B cell (primary cell): ENCODE results near the gene COL26A1. TPM values are rescaled to one million over a fixed set of nuclear protein-coding genes. Genes with fewer than 3 reads are reported as not detected.

Experiments
- ATAC-seq: fragments of 200-7000 bp; cut with Tn5 transposase; one replicate; pipeline ENCODE4 v1.10.0; 2021; ENCODE audit warnings: low read depth, mild to moderate bottlenecking, moderate number of reproducible peaks, moderate library complexity
- CTCF ChIA-PET: fragments of 350-600 bp; sonication (Branson Sonifier 250); formaldehyde crosslinking; loops from one replicate; lab custom pipeline; 2021; ENCODE audit warnings: antibody characterized with exemption, inconsistent platforms; lab: Charles Lee
- POLR2A ChIA-PET: fragments of 350-600 bp; sonication (Branson Sonifier 250); formaldehyde crosslinking; loops from one replicate; lab custom pipeline; 2021; ENCODE audit warnings: antibody characterized with exemption; lab: Charles Lee
- DNase-seq: peaks from one replicate; pipeline ENCODE4 v3.0.0; 2013
- H2AFZ ChIP-seq: 2 replicates; pipeline ENCODE4 v1.6.1; 2012; ENCODE audit warnings: mild to moderate bottlenecking, low read depth, low read length; ENCODE audit not compliant: insufficient read depth, poor library complexity, severe bottlenecking
- H3K27ac ChIP-seq, 2 donors: 1 replicate in 1 of 2; 2 replicates in 1 of 2; pipeline ENCODE4 v1.5.1; 2012 to 2013; ENCODE audit warnings: low read length in 2 of 2, mild to moderate bottlenecking in 2 of 2, moderate library complexity in 1 of 2
- H3K27me3 ChIP-seq, 4 experiments: fragments of 200-600 bp in 1 of 4; sonication (generic) in 1 of 4; replicated peaks in 1 of 4; 1 replicate in 2 of 4; 2 replicates in 2 of 4; pipeline versions ENCODE4 v1.6.1 to v1.7.0; 2013 to 2016; ENCODE audit warnings: low read length in 3 of 4, mild to moderate bottlenecking in 2 of 4, mixed read lengths in 1 of 4, moderate library complexity in 1 of 4; ENCODE audit not compliant: insufficient read depth in 4 of 4, control insufficient read depth in 3 of 4; ENCODE audit errors: control extremely low read depth in 1 of 4
- H3K36me3 ChIP-seq, 2 experiments: replicated peaks in 1 of 2; 1 replicate in 1 of 2; 2 replicates in 1 of 2; pipeline versions ENCODE4 v1.6.1 to v1.7.1; 2013; ENCODE audit warnings: low read length in 1 of 2; ENCODE audit not compliant: insufficient read depth in 2 of 2, control insufficient read depth in 1 of 2; ENCODE audit errors: control extremely low read depth in 1 of 2, extremely low read depth in 1 of 2
- H3K4me1 ChIP-seq, 2 donors: fragments of 200-600 bp in 1 of 2; sonication (generic) in 1 of 2; 1 replicate in 1 of 2; 2 replicates in 1 of 2; pipeline versions ENCODE4 v1.5.1 to v1.6.1; 2013 to 2017; ENCODE audit warnings: low read length in 2 of 2; ENCODE audit not compliant: control insufficient read depth in 2 of 2, insufficient read depth in 2 of 2
- H3K4me2 ChIP-seq: replicated peaks from 2 replicates; pipeline ENCODE3; 2012; ENCODE audit warnings: mild to moderate bottlenecking, low read depth, low read length; ENCODE audit not compliant: poor library complexity, severe bottlenecking
- H3K4me3 ChIP-seq, 5 experiments: fragments of 200-600 bp in 1 of 5; sonication (generic) in 1 of 5; 1 replicate in 3 of 5; 2 replicates in 2 of 5; pipeline versions ENCODE4 v1.5.1 to v1.7.0; 2011 to 2016; ENCODE audit warnings: low read length in 4 of 5, mild to moderate bottlenecking in 4 of 5, low read depth in 2 of 5, control low read depth in 1 of 5, moderate library complexity in 1 of 5; ENCODE audit not compliant: insufficient read depth in 1 of 5; ENCODE audit errors: control extremely low read depth in 1 of 5, extremely low read depth in 1 of 5
- H3K79me2 ChIP-seq: fragments of 200-600 bp; sonication (generic); one replicate; pipeline ENCODE4 v1.6.0; 2016; ENCODE audit warnings: low read length; ENCODE audit not compliant: control insufficient read depth, insufficient read depth
- H3K9ac ChIP-seq: fragments of 200-600 bp; sonication (generic); 2 replicates; pipeline ENCODE4 v1.6.1; 2017; ENCODE audit warnings: mild to moderate bottlenecking, low read length, moderate library complexity
- H3K9me3 ChIP-seq, 3 donors: one replicate each; pipeline versions ENCODE4 v1.6.1 to v1.7.1; 2013; ENCODE audit warnings: low read length in 2 of 3; ENCODE audit not compliant: control insufficient read depth in 2 of 3, insufficient read depth in 1 of 3; ENCODE audit errors: control extremely low read depth in 1 of 3
- H4K20me1 ChIP-seq: 2 replicates; pipeline ENCODE4 v1.6.0; 2012; ENCODE audit warnings: mild to moderate bottlenecking, low read length; ENCODE audit not compliant: insufficient read depth, control insufficient read depth, poor library complexity, severe bottlenecking
- H3K27ac Mint-ChIP-seq: one replicate; pipeline ENCODE4 v1.8.0; 2021; ENCODE audit warnings: mixed read lengths
- H3K27me3 Mint-ChIP-seq: one replicate; pipeline ENCODE4 v1.8.0; 2021; ENCODE audit warnings: mixed read lengths
- H3K4me1 Mint-ChIP-seq: one replicate; pipeline ENCODE4 v1.8.0; 2021; ENCODE audit warnings: mixed read lengths
- H3K4me3 Mint-ChIP-seq: one replicate; pipeline ENCODE4 v1.8.0; 2021; ENCODE audit warnings: mixed read lengths
- H3K9me3 Mint-ChIP-seq: one replicate; pipeline ENCODE4 v1.8.0; 2022; ENCODE audit warnings: mixed read lengths; ENCODE audit not compliant: insufficient read depth
- CTCF ChIP-seq: fragments of 200-600 bp; IDR thresholded peaks from one replicate; pipeline ENCODE4 v1.8.0; 2022; ENCODE audit warnings: antibody characterized with exemption, mild to moderate bottlenecking
- EZH2 ChIP-seq: IDR thresholded peaks from 2 replicates; pipeline ENCODE4 v1.6.1; 2012; ENCODE audit warnings: borderline replicate concordance, low read depth, mild to moderate bottlenecking, moderate library complexity, low read length; ENCODE audit not compliant: insufficient read depth, poor library complexity, severe bottlenecking
- WGBS: methylation state at CpG from one replicate; pipeline ENCODE4 v1.1.5; 2013; ENCODE audit warnings: missing lambda C conversion rate; ENCODE audit not compliant: insufficient coverage; 5-methylcytosine and 5-hydroxymethylcytosine counted together
- intact Hi-C: fragments of 100-400 bp; cut with micrococcal nuclease; formaldehyde crosslinking; loops from one replicate; pipeline ENCODE4 v1.10.0; 2022
- polyA plus RNA-seq: library from polyadenylated mRNA; depleted of rRNA; stranded (reverse); fragments of >200 nt; gene quantifications from 2 replicates; pipeline ENCODE4 v1.2.3, GENCODE V29; 2012
- total RNA-seq, 2 donors: library from RNA; stranded (reverse); fragments of 120-200 nt in 1 of 2; gene quantifications; 1 replicate in 1 of 2; 2 replicates in 1 of 2; pipeline versions ENCODE4 v1.2.3 to v1.2.4, GENCODE V29; 2013 to 2022

The COL26A1 gene
- total and polyA plus RNA-seq, 2 donors (not counting 1 experiment from before 2014, with no cell fraction given), result not detected

GRCh38 chr7:101595766-101596537 is 233.3 kb downstream of the COL26A1 start:
- H3K4me3 ChIP-seq, result no peak overlapping the region
- no peak overlapping the region for H3K27ac ChIP-seq
- Mint-ChIP-seq H3K27ac (no peak overlapping the region), H3K9me3 (no peaks in the 10 kb centered on the region), H3K4me3 (no peak overlapping the region), H3K4me1 (no peaks in the 10 kb centered on the region), H3K27me3 (no peaks in the 10 kb centered on the region)
- WGBS, result 97% methylated on average over 2 of the region's 4 CpGs
- no peaks in the 10 kb centered on the region for H4K20me1 ChIP-seq
- H3K27me3 ChIP-seq, result peaks cover 0 to 3% (median 0%) of the 10 kb centered on the region in 4 experiments
- CTCF ChIA-PET, result interaction anchor here (0.9 kb wide), 1 partner anchor 640 kb away, joined by 3 read pairs; no protein-coding TSS in a partner anchor
- no peak overlapping the region for H3K9ac ChIP-seq
- DNase-seq (no peak), ATAC-seq (no peak)
- H3K4me1 ChIP-seq, result no peaks in the 10 kb centered on the region
- intact Hi-C loops, result no loop called here
- H3K4me2 ChIP-seq, result no peak overlapping the region
- TF ChIP-seq CTCF, result no peak
- TF ChIP-seq EZH2, result no peak
- no peaks in the 10 kb centered on the region for H3K36me3 ChIP-seq
- no peaks in the 10 kb centered on the region for H3K79me2 ChIP-seq
- H2AFZ ChIP-seq, result no peak overlapping the region
- H3K9me3 ChIP-seq, result no peaks in the 10 kb centered on the region
- POLR2A ChIA-PET, result no interaction called here

- ChIA-PET POLR2A (no interaction called here), CTCF (interaction anchor here (0.9 to 1.2 kb wide), 2 partner anchors 54 to 639 kb away, joined by 3 read pairs; no protein-coding TSS in a partner anchor)
- H3K9me3 Mint-ChIP-seq, result no peaks in the 10 kb centered on the region
- Histone ChIP-seq H3K4me3 (no peak overlapping the region), H4K20me1 (no peaks in the 10 kb centered on the region), H3K9ac (no peak overlapping the region), H3K27ac (no peak overlapping the region), H2AFZ (no peak overlapping the region), H3K4me2 (no peak overlapping the region), H3K4me1 (no peaks in the 10 kb centered on the region), H3K9me3 (no peaks in the 10 kb centered on the region), H3K79me2 (no peaks in the 10 kb centered on the region), H3K27me3 (peaks cover 0 to 3% (median 0%) of the 10 kb centered on the region in 4 experiments), H3K36me3 (no peaks in the 10 kb centered on the region)
- no peaks in the 10 kb centered on the region for H3K27me3 Mint-ChIP-seq
- no peak for DNase-seq
- ATAC-seq, result no peak
- no peak overlapping the region for H3K4me3 Mint-ChIP-seq
- intact Hi-C loops, result no loop called here
- TF ChIP-seq CTCF (no peak), EZH2 (no peak)
- H3K4me1 Mint-ChIP-seq, result no peaks in the 10 kb centered on the region
- no peak overlapping the region for H3K27ac Mint-ChIP-seq
- no CpG with 5 or more reads among the region's 1 CpG for WGBS
These were observed 234.2 kb downstream of the COL26A1 start for GRCh38 chr7:101596898-101597297.
